AG10803 (cell line): ENCODE data around the gene ANKS1A.
A peak's percentile ranks its signal among the peaks of the same experiment; 100 is the strongest.

Experiments
- DNase-seq: peaks from one replicate; pipeline ENCODE4 v3.0.0; 2010; ENCODE audit warnings: low read depth
- H3K4me3 ChIP-seq: 2 replicates; pipeline ENCODE4 v1.5.1; 2011; ENCODE audit warnings: mild to moderate bottlenecking, low read length, control low read depth
- CTCF ChIP-seq: conservative IDR thresholded peaks from 2 replicates; pipeline ENCODE4 v1.5.1; 2011; ENCODE audit warnings: mild to moderate bottlenecking, low read length, control low read depth, inconsistent platforms

Gene ANKS1A

GRCh38 chr6:35086282-35086632, 197.2 kb downstream of the ANKS1A start:
- DNase-seq, result no peak
- TF ChIP-seq CTCF, result no peak
- no peak overlapping the region for H3K4me3 ChIP-seq

GRCh38 chr6:35086636-35087360, 197.7 kb downstream of the ANKS1A start:
- no peak overlapping the region for H3K4me3 ChIP-seq
- no peak for TF ChIP-seq CTCF
- no peak for DNase-seq

GRCh38 chr6:35087361-35088280, 198.6 kb downstream of the ANKS1A start:
- no peak for TF ChIP-seq CTCF
- no peak for DNase-seq
- H3K4me3 ChIP-seq, result no peak overlapping the region

GRCh38 chr6:35088281-35089215, 199.5 kb downstream of the ANKS1A start:
- no peak overlapping the region for H3K4me3 ChIP-seq

GRCh38 chr6:35089216-35089934, 200.3 kb downstream of the ANKS1A start:
- no peak for TF ChIP-seq CTCF
- no peak overlapping the region for H3K4me3 ChIP-seq
- no peak for DNase-seq

More at GRCh38 chr6:35088281-35089215, 199.5 kb downstream of the ANKS1A start:
- no peak for DNase-seq
- no peak for TF ChIP-seq CTCF

- no peak overlapping the region for H3K4me3 ChIP-seq
- TF ChIP-seq CTCF, result no peak
These were observed 201.0 kb downstream of the ANKS1A start for GRCh38 chr6:35089935-35090505.

More at GRCh38 chr6:35089935-35090505, 201.0 kb downstream of the ANKS1A start:
- DNase-seq, result peak; percentile 92
